Measurements from ENCODE around the gene APOOL.
A peak's percentile ranks its signal among the peaks of the same experiment; 100 is the strongest.

APOOL gene

DNA sequence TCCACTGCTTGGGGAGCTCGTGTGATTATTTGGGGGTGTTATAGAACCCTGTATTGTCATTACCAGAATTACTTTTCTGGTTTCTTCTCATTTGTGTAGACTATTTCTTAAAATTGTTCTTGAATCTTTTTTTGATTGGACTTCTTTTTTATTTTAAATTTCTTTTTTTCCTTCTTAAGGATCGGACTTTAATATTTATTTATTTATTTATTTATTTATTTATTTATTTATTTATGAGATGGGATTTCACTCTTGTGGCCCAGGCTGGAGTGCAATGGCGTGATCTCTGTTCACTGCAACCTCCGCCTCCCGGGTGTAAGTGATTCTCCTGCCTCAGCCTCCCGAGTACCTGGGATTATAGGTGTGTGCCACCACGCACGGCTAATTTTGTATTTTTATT is 11.7 kb downstream of the APOOL start (continued):
- TF ChIP-seq, protein P1, sequence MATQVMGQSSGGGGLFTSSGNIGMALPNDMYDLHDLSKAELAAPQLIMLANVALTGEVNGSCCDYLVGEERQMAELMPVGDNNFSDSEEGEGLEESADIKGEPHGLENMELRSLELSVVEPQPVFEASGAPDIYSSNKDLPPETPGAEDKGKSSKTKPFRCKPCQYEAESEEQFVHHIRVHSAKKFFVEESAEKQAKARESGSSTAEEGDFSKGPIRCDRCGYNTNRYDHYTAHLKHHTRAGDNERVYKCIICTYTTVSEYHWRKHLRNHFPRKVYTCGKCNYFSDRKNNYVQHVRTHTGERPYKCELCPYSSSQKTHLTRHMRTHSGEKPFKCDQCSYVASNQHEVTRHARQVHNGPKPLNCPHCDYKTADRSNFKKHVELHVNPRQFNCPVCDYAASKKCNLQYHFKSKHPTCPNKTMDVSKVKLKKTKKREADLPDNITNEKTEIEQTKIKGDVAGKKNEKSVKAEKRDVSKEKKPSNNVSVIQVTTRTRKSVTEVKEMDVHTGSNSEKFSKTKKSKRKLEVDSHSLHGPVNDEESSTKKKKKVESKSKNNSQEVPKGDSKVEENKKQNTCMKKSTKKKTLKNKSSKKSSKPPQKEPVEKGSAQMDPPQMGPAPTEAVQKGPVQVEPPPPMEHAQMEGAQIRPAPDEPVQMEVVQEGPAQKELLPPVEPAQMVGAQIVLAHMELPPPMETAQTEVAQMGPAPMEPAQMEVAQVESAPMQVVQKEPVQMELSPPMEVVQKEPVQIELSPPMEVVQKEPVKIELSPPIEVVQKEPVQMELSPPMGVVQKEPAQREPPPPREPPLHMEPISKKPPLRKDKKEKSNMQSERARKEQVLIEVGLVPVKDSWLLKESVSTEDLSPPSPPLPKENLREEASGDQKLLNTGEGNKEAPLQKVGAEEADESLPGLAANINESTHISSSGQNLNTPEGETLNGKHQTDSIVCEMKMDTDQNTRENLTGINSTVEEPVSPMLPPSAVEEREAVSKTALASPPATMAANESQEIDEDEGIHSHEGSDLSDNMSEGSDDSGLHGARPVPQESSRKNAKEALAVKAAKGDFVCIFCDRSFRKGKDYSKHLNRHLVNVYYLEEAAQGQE (tag by site-specific recombination; IDR thresholded peaks at IDR 0.05), result peak; percentile 62; the same call in 1 of the 2 replicates
- TF ChIP-seq ZNF138 (tag by site-specific recombination; IDR thresholded peaks at IDR 0.05; ENCODE audit: borderline replicate concordance) (0 out of 2 replicates have a peak, but pooled peaks have one; percentile 78), ZXDB (tag by site-specific recombination; IDR thresholded peaks at IDR 0.05) (peak; percentile 84), ZBTB8A (tag by site-specific recombination; IDR thresholded peaks at IDR 0.05) (peak; percentile 71), ZBTB21 (tag by site-specific recombination; IDR thresholded peaks at IDR 0.05) (0 out of 2 replicates have a peak, but pooled peaks have one; percentile 44), ZNF121 (tag by site-specific recombination; IDR thresholded peaks at IDR 0.05) (peak; percentile 9; the same call in 1 of the 2 replicates)
- TF ChIP-seq, protein P2, sequence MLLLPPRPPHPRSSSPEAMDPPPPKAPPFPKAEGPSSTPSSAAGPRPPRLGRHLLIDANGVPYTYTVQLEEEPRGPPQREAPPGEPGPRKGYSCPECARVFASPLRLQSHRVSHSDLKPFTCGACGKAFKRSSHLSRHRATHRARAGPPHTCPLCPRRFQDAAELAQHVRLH (tag by site-specific recombination; IDR thresholded peaks at IDR 0.05), result 0 out of 2 replicates have a peak, but pooled peaks have one; percentile 30

DNA sequence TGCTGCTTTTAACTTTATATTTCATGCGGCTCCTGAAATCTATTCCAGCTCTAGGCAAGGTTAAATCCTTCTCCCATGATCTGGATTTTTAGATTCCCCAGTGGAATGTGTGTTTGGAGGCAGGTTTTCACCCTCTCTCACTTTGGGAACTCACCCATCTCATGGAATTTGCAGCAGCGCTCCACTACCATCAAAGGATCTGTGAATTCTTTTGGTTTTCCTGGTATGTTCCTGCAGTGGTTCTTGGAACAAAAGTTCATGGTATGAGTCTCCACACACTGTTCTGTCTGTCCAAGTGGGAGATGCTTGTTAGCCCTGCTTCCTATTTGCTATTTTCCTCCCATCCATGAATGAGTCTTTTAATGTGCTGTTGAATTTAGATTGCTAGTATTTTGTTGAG is 14.0 kb downstream of the APOOL start:
- Histone ChIP-seq H3K4me1 (ENCODE audit: control insufficient read depth, insufficient read depth, low read length) (no peaks in the 10 kb centered on the region), H3K27ac (ENCODE audit: extremely low read depth, low read depth, low read length) (no peak overlapping the region), H3K9me3 (ENCODE audit: control insufficient read depth, insufficient read depth, low read depth, low read length) (no peaks in the 10 kb centered on the region), H3K4me3 (ENCODE audit: low read depth, low read length) (no peak overlapping the region), H3K36me3 (ENCODE audit: control insufficient read depth in 2 of 2, insufficient read depth in 1 of 2, low read length in 2 of 2) (no peaks in the 10 kb centered on the region; a peak in 1 of 3 replicates)
- ChIA-PET CTCF (no interaction called here), POLR2A (no interaction called here)
- TF ChIP-seq, protein P3, sequence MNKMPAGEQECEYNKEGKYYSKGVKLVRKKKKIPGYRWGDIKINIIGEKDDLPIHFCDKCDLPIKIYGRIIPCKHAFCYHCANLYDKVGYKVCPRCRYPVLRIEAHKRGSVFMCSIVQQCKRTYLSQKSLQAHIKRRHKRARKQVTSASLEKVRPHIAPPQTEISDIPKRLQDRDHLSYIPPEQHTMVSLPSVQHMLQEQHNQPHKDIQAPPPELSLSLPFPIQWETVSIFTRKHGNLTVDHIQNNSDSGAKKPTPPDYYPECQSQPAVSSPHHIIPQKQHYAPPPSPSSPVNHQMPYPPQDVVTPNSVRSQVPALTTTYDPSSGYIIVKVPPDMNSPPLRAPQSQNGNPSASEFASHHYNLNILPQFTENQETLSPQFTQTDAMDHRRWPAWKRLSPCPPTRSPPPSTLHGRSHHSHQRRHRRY (tag by site-specific recombination; IDR thresholded peaks at IDR 0.05), result no peak
- TF ChIP-seq, protein P4, sequence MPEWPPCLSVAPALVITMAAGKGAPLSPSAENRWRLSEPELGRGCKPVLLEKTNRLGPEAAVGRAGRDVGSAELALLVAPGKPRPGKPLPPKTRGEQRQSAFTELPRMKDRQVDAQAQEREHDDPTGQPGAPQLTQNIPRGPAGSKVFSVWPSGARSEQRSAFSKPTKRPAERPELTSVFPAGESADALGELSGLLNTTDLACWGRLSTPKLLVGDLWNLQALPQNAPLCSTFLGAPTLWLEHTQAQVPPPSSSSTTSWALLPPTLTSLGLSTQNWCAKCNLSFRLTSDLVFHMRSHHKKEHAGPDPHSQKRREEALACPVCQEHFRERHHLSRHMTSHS (tag by site-specific recombination; IDR thresholded peaks at IDR 0.05), result no peak
- TF ChIP-seq ZEB2 (tag by site-specific recombination; IDR thresholded peaks at IDR 0.05), result no peak
- TF ChIP-seq ZNF558 (tag by site-specific recombination; IDR thresholded peaks at IDR 0.05), result no peak
- TF ChIP-seq ZNF610 (tag by site-specific recombination; IDR thresholded peaks at IDR 0.05; ENCODE audit: borderline replicate concordance), result no peak
- TF ChIP-seq GLIS2 (tag by site-specific recombination; IDR thresholded peaks at IDR 0.05), result no peak
- no peak for TF ChIP-seq YY1 (tag by site-specific recombination; IDR thresholded peaks at IDR 0.05)
- TF ChIP-seq, protein P5, sequence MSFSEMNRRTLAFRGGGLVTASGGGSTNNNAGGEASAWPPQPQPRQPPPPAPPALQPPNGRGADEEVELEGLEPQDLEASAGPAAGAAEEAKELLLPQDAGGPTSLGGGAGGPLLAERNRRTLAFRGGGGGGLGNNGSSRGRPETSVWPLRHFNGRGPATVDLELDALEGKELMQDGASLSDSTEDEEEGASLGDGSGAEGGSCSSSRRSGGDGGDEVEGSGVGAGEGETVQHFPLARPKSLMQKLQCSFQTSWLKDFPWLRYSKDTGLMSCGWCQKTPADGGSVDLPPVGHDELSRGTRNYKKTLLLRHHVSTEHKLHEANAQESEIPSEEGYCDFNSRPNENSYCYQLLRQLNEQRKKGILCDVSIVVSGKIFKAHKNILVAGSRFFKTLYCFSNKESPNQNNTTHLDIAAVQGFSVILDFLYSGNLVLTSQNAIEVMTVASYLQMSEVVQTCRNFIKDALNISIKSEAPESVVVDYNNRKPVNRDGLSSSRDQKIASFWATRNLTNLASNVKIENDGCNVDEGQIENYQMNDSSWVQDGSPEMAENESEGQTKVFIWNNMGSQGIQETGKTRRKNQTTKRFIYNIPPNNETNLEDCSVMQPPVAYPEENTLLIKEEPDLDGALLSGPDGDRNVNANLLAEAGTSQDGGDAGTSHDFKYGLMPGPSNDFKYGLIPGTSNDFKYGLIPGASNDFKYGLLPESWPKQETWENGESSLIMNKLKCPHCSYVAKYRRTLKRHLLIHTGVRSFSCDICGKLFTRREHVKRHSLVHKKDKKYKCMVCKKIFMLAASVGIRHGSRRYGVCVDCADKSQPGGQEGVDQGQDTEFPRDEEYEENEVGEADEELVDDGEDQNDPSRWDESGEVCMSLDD (tag by site-specific recombination; IDR thresholded peaks at IDR 0.05), result no peak
- TF ChIP-seq BCL11A (tag by site-specific recombination; IDR thresholded peaks at IDR 0.05; ENCODE audit: low read depth), result no peak
- TF ChIP-seq, protein P6, sequence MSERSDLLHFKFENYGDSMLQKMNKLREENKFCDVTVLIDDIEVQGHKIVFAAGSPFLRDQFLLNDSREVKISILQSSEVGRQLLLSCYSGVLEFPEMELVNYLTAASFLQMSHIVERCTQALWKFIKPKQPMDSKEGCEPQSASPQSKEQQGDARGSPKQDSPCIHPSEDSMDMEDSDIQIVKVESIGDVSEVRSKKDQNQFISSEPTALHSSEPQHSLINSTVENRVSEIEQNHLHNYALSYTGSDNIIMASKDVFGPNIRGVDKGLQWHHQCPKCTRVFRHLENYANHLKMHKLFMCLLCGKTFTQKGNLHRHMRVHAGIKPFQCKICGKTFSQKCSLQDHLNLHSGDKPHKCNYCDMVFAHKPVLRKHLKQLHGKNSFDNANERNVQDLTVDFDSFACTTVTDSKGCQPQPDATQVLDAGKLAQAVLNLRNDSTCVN (tag by site-specific recombination; optimal IDR thresholded peaks at IDR 0.05), result no peak
- TF ChIP-seq, protein P7, sequence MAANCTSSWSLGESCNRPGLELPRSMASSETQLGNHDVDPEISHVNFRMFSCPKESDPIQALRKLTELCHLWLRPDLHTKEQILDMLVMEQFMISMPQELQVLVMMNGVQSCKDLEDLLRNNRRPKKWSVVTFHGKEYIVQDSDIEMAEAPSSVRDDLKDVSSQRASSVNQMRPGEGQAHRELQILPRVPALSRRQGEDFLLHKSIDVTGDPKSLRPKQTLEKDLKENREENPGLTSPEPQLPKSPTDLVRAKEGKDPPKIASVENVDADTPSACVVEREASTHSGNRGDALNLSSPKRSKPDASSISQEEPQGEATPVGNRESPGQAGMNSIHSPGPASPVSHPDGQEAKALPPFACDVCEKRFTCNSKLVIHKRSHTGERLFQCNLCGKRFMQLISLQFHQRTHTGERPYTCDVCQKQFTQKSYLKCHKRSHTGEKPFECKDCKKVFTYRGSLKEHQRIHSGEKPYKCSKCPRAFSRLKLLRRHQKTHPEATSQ (tag by site-specific recombination; IDR thresholded peaks at IDR 0.05), result no peak
- no peak for TF ChIP-seq ZNF660 (tag by site-specific recombination; IDR thresholded peaks at IDR 0.05)
- no peak for TF ChIP-seq ZNF843 (tag by site-specific recombination; IDR thresholded peaks at IDR 0.05)
- no peak for TF ChIP-seq ZBTB17 (tag by site-specific recombination; IDR thresholded peaks at IDR 0.05)
- TF ChIP-seq RBAK (tag by site-specific recombination; IDR thresholded peaks at IDR 0.05), result no peak
- TF ChIP-seq ZSCAN23 (tag by site-specific recombination; IDR thresholded peaks at IDR 0.05), result no peak

Data from HEK293 (cell line).